Measurements from ENCODE around the gene GAB1. TPM values are rescaled to one million over a fixed set of nuclear protein-coding genes. Genes with fewer than 3 reads are reported as not detected.

The GAB1 gene
- total RNA-seq, 1 donor from 2014 or later, result 63.3 TPM

- TF ChIP-seq CTCF (IDR thresholded peaks at IDR 0.05), result no peak
Measured at GRCh38 chr4:143451186-143451585, 114.5 kb downstream of the GAB1 start.

GRCh38 chr4:143455211-143455610 lies 118.5 kb downstream of the GAB1 start:
- Histone ChIP-seq H3K27me3 (ENCODE audit: low read depth) (no peaks in the 10 kb centered on the region), H3K4me1 (no peaks in the 10 kb centered on the region), H3K27ac (no peak overlapping the region), H3K9me3 (no peaks in the 10 kb centered on the region), H3K4me3 (no peak overlapping the region), H3K36me3 (peaks cover 31% of the 10 kb centered on the region)
- intact Hi-C loops (cut with DNase I), result no loop called here
- no peak for DNase-seq
- no peak for ATAC-seq
- TF ChIP-seq CTCF (IDR thresholded peaks at IDR 0.05), result no peak

More at GRCh38 chr4:143451186-143451585, 114.5 kb downstream of the GAB1 start:
- ATAC-seq (no peak), DNase-seq (no peak)
- no peak overlapping the region for H3K4me3 ChIP-seq
- intact Hi-C loops (cut with DNase I), result no loop called here
- peaks cover 18% of the 10 kb centered on the region for H3K36me3 ChIP-seq
- H3K27me3 ChIP-seq (ENCODE audit: low read depth), result no peaks in the 10 kb centered on the region
- H3K9me3 ChIP-seq, result no peaks in the 10 kb centered on the region
- H3K27ac ChIP-seq, result no peak overlapping the region
- no peaks in the 10 kb centered on the region for H3K4me1 ChIP-seq

GRCh38 chr4:143458966-143459365 lies 122.3 kb downstream of the GAB1 start:
- ATAC-seq (no peak), DNase-seq (no peak)
- TF ChIP-seq CTCF (IDR thresholded peaks at IDR 0.05), result no peak
- Histone ChIP-seq H3K27ac (no peak overlapping the region), H3K4me1 (no peaks in the 10 kb centered on the region), H3K9me3 (no peaks in the 10 kb centered on the region), H3K36me3 (peaks cover 54% of the 10 kb centered on the region), H3K4me3 (no peak overlapping the region), H3K27me3 (ENCODE audit: low read depth) (no peaks in the 10 kb centered on the region)
- intact Hi-C loops (cut with DNase I), result no loop called here

- ATAC-seq (no peak), DNase-seq (no peak)
- intact Hi-C loops (cut with DNase I), result loop anchor here (10.0 kb wide), 1 partner anchor 269 kb away; no protein-coding TSS in a partner anchor
- no peak for TF ChIP-seq CTCF (IDR thresholded peaks at IDR 0.05)
- no peak overlapping the region for H3K27ac ChIP-seq
- no peak overlapping the region for H3K4me3 ChIP-seq
- H3K4me1 ChIP-seq, result no peaks in the 10 kb centered on the region
- no peaks in the 10 kb centered on the region for H3K9me3 ChIP-seq
- no peaks in the 10 kb centered on the region for H3K27me3 ChIP-seq (ENCODE audit: low read depth)
- peaks cover 33% of the 10 kb centered on the region for H3K36me3 ChIP-seq
Measured at GRCh38 chr4:143473334-143474126, 136.9 kb downstream of the GAB1 start.

GRCh38 chr4:143477487-143477886 lies 140.8 kb downstream of the GAB1 start:
- DNase-seq (no peak), ATAC-seq (no peak)
- H3K27ac ChIP-seq, result no peak overlapping the region
- H3K9me3 ChIP-seq, result no peaks in the 10 kb centered on the region
- intact Hi-C loops (cut with DNase I), result loop anchor here (10.0 kb wide), 1 partner anchor 273 kb away; no protein-coding TSS in a partner anchor
- H3K4me3 ChIP-seq, result no peak overlapping the region
- H3K27me3 ChIP-seq (ENCODE audit: low read depth), result no peaks in the 10 kb centered on the region
- H3K4me1 ChIP-seq, result no peaks in the 10 kb centered on the region
- no peak for TF ChIP-seq CTCF (IDR thresholded peaks at IDR 0.05)
- H3K36me3 ChIP-seq, result peaks cover 12% of the 10 kb centered on the region

Measured in lower lobe of right lung (tissue), 2 donors.